Fibroblast of skin of left biceps (primary cell): ENCODE data around the gene ADAMTS1.
A peak's percentile ranks its signal among the peaks of the same experiment; 100 is the strongest.

Source experiments
- DNase-seq, 2 experiments: peaks; one replicate each; pipeline ENCODE4 v3.0.0-alpha.2; 2013; ENCODE audit warnings: low read depth in 2 of 2

Gene ADAMTS1

DNA sequence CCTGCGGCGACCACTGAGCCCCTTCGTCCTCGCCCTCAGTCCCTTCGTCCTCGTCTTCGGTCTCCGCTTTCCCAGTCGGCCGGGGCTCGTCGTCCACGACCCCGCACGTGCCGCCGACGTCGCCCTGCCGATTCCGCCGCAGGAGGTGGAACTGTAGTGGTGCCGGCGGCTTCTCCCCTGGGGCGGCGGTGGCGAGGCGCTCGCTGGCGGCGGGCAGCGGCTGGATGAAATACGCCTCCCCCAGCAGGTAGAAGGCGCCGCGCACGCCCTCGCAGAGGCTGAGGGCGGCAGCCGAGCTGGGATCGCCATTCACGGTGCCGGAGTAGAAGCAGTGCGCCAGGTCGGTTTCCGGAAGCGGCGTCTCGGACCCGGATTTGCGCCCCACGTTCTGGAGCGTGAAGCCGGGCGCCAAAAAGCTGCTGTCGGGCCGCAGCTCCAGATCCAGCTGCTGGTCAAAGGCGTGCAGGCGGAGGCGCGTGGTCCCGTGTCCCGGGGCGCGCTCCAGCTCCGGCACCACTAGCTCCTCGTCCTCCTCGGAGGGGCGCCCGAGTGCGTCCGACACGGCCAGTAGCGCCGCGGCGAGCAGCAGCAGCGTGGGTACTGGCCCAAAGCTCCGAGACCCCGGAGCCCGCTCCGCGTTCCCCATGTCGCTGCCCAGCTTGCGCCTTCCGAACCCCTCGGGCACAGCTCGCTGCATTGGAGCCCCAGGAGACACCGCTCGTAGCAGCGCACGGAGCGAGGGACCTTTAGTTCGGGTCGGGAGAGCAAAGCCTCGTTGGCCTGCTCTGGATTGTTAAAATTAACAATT, 747 bp downstream of the ADAMTS1 start:
- no peak for DNase-seq

DNA sequence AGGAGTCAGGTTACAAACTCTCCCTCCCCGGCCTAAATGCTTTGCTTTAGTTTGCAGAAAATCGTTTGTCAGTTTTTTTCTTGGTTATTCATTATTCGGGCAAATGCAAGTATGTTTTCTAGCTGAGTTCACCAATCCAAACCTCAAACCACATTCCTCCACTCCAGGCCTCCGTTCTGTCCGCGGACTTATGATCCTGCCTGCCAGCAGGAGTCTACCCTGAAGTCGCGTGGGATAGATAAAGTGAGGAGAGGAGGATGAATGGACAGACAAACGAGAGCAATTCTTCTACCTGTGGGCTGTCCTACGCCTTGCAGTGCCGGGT, 1.3 kb downstream of the ADAMTS1 start:
- no peak for DNase-seq

DNA sequence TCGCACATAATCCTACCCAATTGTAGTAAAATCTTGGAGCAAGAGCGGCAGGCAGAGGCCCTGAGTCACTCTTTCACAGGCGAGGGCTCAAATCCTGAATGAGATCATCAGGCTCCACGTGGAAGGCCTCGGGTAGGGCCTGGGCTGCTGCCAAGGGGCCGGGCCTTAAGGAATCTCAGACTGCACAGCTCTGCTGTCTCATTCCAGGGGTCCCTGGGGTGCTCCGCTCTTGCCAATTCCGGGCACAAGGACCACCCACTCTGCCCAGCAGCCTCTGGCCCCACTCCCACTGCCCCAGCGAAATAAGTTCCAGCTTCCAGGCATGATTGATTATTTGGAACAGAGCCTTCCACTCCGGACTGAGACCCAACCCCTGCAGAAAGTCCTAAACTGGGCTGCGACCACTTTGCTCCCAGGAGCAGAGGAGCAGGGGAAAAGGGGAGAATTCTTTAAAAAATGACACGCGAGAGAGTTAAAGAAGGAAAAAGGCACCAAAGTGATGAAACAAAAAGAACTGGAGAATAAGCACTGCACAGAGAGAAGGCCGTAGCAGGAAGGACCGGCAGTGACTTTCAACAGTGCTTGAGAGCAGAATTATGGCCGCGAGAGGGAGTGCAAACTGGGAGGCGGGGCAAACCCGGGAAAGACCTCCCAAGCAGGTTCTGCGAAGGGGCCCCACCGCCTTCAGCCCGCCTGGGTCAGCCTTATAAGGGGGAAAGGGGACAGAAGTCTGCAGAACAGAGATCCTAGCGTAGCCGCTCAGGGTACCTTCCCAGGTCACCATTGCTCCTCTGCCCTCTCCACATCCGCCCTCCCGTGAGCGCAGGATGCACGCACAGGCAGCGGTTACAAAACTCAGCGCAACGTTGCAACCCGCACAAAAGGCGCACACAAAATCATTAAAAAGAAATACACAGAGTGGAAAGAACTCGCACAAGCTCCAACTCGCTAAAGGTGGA, 2.0 kb downstream of the ADAMTS1 start:
- peak; percentile 95 for DNase-seq

DNA sequence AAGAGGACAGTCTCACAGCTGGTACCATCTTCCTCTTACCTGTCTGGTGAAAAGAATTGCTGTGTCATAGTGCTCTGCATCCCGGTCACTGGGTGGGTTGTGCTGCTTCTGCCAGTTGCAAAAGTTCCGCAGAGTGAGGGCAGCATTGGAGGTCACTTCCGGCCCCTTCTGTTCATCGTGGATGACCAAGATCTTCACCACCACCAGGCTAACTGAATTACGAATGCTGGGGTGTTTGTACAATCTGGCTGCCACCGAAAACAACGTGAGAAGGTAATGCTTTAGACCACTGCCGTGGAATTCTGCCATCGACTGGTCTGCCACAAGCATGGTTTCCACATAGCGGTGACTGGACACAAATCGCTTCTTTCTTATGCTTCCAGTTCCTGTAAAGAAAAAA, 2.9 kb downstream of the ADAMTS1 start:
- DNase-seq: no peak

DNA sequence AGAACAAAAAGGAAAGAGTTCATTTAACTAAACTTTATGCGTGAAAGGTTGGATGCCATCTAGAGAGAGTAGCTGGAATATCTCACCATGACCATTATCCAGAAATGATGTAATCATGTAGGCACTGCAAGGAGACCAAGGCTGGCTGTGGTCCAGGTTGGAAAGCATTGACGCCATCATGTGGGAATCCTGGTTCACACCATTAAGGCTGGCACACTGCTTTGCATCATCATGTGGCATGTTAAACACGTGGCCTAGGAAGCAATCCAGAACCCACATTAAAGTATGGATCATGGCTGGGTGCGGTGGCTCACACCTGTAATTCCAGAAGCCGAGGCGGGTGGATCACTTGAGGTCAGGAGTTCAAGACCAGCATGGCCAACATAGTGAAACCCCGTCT, 4.3 kb downstream of the ADAMTS1 start:
- no peak for DNase-seq

DNA sequence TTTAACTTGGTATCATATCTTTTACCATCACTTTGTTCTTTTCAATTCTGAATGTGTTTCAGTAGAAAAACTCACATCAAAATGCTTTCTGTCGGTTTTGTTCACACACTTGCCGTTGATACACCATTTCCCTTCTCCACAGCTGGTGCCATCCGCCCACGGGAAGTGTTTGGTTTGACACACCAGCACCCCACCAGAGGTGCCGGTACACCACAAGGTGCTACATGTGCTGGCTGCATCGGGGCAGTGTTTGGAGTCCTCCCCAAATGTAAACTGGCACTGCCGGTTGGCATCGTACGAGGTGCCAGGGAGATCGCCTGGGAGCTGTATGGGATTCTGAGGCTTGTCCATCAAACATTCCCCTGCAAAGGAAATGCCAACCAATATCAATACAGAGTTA, 5.0 kb downstream of the ADAMTS1 start:
- no peak for DNase-seq

DNA sequence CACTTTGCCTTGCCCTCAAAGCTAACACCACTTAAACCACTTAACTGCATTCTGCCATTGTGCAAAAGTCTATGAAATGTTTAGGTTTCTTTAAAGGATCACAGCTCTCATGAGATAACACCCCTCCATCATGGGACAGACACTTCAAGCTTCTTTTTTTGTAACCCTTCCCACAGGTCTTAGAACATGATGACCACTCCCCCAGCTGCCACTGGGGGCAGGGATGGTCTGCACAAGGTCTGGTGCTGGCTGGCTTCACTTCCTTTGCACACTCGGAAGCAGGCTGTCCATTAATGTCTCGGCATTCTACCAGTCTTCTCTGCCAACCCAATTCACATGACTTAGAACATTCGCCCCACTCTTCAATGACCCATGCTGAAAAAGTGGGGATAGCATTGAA, 7.7 kb downstream of the ADAMTS1 start:
- no peak for DNase-seq

DNA sequence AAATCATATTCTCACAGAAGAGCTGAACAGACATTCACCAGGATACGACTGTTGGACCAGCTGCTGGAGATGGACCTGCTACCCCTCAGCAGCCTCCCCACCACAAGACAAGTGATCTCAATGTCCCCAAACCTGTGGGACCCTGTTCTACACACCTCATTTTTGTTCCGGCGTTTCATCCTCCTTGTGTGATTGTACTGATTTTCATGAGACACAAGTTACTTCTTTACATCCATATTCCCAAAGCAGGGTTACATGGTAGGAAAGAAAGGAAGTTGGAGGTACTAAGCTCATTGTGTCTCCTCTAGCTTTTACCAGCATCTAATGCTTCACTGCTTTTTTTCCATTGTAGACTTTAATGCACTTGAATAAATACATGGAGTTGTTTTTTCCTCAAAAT, 8.7 kb downstream of the ADAMTS1 start:
- no peak for DNase-seq

DNA sequence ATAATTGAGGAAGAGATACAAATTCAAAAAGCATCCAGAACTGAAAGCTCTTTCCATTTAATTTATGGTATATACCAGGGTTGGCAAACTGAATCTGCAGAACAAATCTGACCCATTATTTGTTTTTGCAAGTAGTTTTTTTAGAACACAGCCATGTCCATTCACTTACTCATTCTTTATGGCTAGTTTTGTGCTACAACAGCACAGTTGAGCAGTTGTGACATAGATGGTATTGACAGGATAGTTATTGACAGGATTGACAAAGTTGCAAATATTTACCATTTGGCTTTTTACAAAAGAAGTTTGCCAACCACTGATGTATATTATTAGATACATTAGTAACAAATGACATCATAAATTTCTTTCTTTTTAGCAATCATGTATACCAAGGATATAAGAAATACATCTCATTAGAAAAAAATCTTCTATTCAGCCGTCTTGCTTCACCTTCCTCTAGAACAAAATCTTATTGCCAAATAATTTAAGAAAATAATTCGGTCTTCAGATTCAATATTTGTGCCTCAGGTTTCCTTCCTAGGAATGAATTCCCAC, 9.4 kb downstream of the ADAMTS1 start:
- no peak for DNase-seq

DNA sequence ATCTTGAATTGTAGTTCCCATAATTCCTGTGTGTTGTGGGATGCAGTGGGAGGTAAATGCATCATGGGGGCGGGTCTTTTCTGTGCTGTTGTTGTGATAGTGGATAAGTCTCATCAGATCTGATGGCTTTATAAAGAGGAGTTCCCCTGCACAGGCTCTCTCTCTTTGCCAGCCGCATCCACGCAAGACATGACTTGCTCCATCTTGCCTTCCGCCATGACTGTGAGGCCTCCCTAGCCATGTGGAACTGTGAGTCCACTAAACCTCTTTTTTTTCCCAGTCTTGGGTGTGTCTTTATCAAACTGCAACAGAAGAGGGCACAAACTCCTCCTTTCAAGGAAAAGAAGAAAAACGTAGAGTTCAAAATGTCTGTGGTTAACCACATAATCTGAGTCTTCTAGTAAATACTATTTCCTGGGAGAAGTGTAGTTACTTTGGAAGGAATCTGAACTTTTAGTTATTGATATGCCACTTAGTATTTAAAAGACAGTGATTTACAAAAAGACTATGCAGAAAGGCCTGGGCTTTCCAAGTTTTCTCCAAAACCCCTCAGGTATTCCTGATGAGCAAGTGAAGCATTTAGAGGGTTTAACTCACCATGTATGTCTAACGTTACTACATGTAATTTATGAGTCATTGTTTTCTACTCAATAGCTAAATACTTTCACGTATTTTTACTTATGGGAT, 10.0 kb downstream of the ADAMTS1 start:
- DNase-seq: no peak

DNA sequence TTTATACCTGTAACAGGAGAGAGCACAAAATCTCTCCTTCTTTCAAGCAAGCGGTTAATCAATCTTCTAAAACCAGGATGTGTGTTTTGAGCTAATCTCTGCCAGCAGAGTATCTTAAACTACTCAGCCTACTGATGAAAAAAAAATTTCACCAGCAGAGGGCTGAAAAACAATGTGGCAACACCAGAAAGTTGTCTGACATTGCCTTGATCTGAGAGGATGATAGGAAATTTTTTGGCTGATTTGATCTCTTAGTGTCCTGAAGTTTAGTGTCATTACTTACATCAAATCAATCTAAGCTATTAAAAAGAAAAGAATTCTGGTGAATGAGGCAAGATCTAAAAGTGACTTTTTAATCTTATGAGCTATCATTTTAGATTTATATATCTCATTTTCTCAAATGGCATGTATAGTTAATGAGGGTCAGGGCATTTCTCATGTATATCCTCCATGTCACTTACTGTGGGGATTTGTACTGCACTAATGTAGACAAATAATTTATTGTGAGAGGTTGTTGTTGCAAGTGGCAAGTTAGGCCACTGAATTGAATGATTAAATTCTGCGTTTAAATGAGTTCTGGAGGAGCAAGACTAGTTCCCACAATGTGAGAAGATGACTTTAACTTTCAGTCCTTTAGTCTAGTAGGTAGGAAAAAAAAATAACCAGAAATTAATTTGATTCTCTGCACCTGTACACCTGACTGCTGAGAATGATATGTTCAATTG, 10.9 kb downstream of the ADAMTS1 start:
- no peak for DNase-seq

DNA sequence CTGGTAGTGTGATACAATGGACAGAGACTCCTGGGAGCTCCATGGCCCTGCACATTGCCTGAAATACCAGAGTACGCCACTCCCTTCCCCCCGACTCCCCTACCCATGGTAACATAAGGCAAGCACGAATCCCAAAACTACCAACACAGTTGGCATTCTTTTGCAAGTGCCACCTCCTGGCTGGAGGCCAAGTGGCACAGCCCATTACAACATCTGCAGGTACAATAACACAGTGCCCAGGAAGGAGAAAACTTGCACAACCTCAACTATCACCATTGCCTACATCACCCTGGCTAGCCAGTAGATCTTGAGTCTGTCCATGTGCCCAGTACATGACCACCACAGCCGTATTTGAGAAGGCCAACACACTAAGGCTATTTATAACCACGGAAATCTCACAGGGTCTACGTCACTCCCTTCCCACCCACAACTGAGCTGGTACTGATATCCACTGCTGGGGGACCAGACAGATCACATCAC, 11.7 kb downstream of the ADAMTS1 start:
- no peak for DNase-seq

DNA sequence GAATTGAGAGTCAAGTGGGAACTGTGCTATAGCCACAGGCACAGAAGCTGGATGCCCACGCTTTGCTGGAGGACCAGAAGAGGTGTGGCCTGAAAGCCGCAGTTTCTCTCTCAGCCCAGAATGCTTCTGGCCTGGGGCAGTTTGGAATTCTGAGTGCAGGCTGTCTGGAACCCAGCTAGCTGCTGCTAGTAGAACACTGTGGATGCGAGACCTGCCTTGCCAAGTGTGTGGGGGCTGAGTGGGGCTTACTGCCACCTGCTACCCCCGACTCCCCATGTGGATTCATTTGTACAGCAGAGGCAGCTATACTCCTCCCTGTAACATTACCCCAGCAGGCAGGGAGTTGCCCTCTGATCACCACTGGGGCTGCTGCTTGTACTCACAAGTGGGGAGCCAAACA, 12.2 kb downstream of the ADAMTS1 start:
- DNase-seq: no peak

DNA sequence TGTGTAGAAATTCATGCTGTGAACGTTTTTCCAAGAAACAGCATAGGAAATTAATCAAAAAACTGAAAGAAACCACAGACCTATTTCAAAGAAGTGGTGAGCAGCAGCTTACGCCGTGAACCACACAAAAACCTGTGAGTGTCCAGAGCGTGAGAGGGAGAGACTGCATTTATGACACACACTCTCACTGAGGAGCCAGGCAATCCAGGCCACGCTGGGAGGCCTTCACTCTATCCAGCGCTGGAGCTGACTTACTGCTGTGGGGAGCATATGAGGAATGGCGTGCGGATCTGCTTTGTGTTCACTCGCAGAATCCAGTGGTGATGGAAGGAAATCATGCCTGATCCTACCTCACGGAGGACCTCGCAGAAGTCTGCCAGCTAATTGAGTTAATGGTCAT, 12.7 kb downstream of the ADAMTS1 start:
- DNase-seq: no peak

DNA sequence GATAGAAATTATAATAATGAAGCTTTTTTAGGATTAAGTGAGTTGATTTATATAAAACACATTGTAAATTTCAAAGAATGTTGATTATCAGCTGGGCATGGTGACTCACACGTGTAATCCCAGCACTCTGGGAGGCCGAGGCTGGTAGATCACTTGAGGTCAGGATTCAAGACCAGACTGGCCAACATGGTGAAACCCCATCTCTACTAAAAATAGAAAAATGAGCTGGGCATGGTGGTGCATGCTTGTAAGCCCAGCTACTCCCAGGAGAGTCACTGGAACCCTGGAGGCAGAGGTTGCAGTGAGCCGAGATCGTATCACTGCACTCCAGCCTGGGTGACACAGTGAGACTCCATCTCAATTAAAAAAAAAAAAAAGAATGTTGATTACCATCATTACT, 18.4 kb downstream of the ADAMTS1 start:
- no peak for DNase-seq

DNA sequence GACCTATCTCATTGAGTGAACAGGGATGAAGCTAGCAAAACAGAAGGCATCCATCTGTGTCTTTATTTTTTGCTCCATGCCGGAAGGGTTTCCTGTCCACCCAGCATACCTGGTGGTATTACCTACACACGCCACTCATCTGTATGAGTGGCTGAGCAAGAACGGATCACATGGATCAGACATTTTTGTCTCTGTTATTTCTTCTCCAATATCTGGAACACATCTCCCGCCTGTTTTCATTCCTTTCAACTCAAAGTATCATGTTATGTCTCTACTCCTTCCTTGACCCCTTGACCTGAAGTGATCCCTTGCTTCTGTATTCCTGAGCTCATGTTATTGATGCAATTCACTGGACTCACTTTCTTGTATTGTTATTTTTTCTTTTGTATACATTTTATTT, 24.7 kb downstream of the ADAMTS1 start:
- no peak for DNase-seq

DNA sequence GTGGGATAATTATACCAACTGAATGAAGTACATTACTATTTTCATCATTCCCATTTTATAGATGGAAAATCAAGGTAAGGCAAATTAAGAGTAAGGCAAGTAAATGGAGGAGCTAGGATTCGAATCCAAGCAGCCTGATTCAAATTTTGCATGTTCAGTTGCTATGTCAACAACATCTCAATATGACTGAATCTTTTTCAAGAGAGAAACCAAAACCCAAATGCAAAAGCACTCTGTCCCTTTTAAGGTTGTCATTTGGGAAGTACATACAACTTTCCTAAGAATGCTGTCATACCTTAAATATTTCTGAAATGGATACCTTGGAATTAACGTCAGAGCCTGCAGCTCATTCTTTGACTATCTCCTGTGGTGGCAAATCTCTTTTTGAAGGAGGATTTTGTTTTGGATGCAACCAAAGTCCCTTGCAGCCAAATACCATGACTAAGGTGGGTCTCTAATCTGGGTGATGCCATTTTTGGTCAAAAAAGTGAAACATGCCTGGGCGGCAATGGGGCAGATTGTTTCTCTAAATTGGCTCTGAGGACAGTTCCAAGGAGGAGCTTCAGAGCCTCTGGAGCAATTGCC, 25.4 kb downstream of the ADAMTS1 start:
- DNase-seq: no peak

DNA sequence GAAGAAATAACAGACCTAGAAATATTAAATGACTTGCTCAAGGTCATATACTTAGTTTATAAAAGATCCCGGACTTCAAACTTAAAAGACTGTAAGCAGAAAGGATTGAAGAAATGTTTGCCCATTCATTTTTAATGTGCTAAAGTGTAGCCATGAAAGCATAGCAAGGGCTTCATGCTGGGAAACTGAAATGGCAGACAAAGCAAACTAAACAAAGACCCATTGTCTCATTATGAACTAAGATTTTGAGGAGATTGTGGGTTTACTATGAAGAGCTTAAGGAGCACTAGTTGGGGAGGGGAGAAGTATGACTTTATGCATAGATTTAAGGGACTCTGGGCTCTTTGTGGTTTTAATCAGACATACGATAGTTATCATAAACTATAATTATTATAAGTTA, 26.3 kb downstream of the ADAMTS1 start:
- DNase-seq: no peak

DNA sequence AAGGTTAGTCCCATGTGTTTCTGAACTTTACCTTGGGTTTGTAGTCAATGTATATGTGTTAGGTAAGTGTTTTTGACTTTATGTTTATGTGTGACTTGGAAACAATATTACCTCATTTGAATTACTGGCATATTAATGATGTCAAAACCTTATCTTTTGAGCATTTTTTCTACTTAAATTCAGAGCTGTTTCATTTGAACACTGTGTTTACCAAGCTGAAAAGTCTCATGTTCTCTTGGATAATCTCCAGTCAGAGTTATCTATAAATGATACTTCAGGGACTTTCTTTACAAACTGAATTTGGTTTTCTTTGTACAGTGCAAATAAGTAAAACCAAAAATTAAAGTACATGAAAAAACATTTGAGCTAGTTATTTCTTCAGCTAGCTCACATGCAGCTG, 30.0 kb downstream of the ADAMTS1 start:
- no peak for DNase-seq

DNA sequence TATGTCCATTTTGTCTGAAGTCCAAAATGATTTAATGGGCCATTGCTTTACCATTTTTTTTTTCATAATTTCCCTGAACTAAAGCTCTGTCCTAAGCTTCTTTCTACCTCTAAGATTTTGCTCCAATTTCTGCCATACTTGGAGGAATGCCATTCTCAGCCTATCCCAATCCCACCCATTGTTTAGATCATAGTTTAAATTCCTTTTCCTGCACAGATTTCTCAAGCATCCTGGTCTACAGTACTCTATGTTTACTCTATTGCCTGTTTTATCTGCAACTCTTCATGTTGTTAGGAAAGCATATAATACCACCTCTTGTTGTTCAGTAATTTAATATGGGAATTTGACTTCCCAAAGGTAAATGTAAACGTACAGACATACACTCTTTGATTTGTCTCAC, 30.8 kb downstream of the ADAMTS1 start:
- no peak for DNase-seq

DNA sequence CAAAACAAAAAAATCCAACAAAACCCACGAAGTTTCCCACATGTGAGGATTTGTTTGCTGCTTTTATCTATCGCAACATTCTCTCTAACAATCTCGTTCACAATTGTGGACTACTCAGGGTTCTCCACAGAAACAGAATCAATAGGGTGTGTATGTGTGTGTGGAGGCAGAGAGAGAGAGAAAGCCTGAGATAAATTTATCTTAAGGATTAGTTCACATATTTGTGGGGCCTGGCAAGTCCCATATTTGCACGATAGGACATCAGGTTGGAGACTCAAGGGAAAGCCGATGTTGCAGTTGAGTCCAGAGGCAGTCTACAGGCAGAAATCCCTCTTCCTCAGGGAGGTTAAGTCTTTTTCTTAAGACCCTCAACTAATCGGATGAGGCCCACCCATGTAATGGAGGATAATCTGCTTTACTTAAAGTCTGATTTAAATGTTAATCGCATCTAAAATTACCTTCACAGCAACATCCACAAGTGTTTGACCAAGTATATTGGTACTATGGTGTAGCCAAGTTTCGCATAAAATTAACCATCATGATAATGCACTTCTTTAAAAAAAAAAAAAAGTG, 31.7 kb downstream of the ADAMTS1 start:
- no peak for DNase-seq
